Endodermal cell (in vitro differentiated cells): ENCODE measurements around the gene MARK3. TPM values are rescaled to one million over a fixed set of nuclear protein-coding genes. Genes with fewer than 3 reads are reported as not detected.

ENCODE experiments used
- DNase-seq: peaks from one replicate; pipeline ENCODE4 v3.0.0-alpha.2; 2017
- H3K27ac ChIP-seq: 2 replicates; pipeline ENCODE4 v1.5.1; 2013; ENCODE audit warnings: mild to moderate bottlenecking, low read depth, low read length, moderate library complexity
- H3K27me3 ChIP-seq: 2 replicates; pipeline ENCODE4 v1.6.1; 2013; ENCODE audit warnings: mild to moderate bottlenecking, low read length, moderate library complexity; ENCODE audit not compliant: insufficient read depth, control insufficient read depth, poor library complexity, severe bottlenecking
- H3K36me3 ChIP-seq: 2 replicates; pipeline ENCODE4 v1.7.0; 2013; ENCODE audit warnings: mild to moderate bottlenecking, low read length, moderate library complexity; ENCODE audit not compliant: control insufficient read depth, insufficient read depth
- H3K4me1 ChIP-seq: one replicate; pipeline ENCODE4 v1.7.0; 2013; ENCODE audit warnings: low read length; ENCODE audit not compliant: control insufficient read depth, insufficient read depth
- H3K4me3 ChIP-seq: 2 replicates; pipeline ENCODE4 v1.5.1; 2013; ENCODE audit warnings: mild to moderate bottlenecking, low read length, moderate library complexity
- H3K9ac ChIP-seq: 2 replicates; pipeline ENCODE4 v1.6.1; 2013; ENCODE audit warnings: mild to moderate bottlenecking, low read length, moderate library complexity; ENCODE audit not compliant: poor library complexity, severe bottlenecking; ENCODE audit errors: extremely low read depth
- H3K9me3 ChIP-seq: 2 replicates; pipeline ENCODE4 v1.6.1; 2013; ENCODE audit warnings: mild to moderate bottlenecking, low read length, moderate library complexity; ENCODE audit not compliant: control insufficient read depth
- H3K27ac Mint-ChIP-seq: 2 replicates; pipeline ENCODE4 v1.8.0; 2020; ENCODE audit warnings: mixed read lengths
- H3K27me3 Mint-ChIP-seq: 2 replicates; pipeline ENCODE4 v1.8.0; 2021; ENCODE audit warnings: mild to moderate bottlenecking, mixed read lengths; ENCODE audit not compliant: insufficient read depth
- H3K36me3 Mint-ChIP-seq: 2 replicates; pipeline ENCODE4 v1.8.0; 2020; ENCODE audit warnings: low read depth, mixed read lengths
- H3K4me1 Mint-ChIP-seq: 2 replicates; pipeline ENCODE4 v1.8.0; 2020; ENCODE audit warnings: mixed read lengths
- H3K4me3 Mint-ChIP-seq: 2 replicates; pipeline ENCODE4 v1.8.0; 2020; ENCODE audit warnings: mild to moderate bottlenecking, moderate library complexity, mixed read lengths
- H3K9me3 Mint-ChIP-seq: 2 replicates; pipeline ENCODE4 v1.8.0; 2020; ENCODE audit warnings: mild to moderate bottlenecking, mixed read lengths
- CTCF ChIP-seq: fragments of 200-600 bp; sonication (generic); conservative IDR thresholded peaks from 2 replicates; pipeline ENCODE4 v1.5.0; 2021; ENCODE audit warnings: antibody characterized with exemption, mild to moderate bottlenecking
- WGBS, 2 experiments: methylation state at CpG; one replicate each; pipeline versions ENCODE4 v1.1.5 to v1.1.7; 2013; ENCODE audit warnings: missing lambda C conversion rate in 2 of 2, mixed read lengths in 1 of 2; ENCODE audit not compliant: insufficient coverage in 1 of 2, insufficient read length in 1 of 2; 5-methylcytosine and 5-hydroxymethylcytosine counted together
- total RNA-seq, 2 donors: library from RNA; stranded (reverse); fragmentation: NEBNext Ultra II Directional in 1 of 2; extraction: Animal tissue kit (Norgen Biotek cat#: 25700) in 1 of 2; gene quantifications; 2 replicates in 1 of 2; 3 replicates in 1 of 2; pipeline ENCODE4 v1.2.1, GENCODE V29; 2021

The MARK3 gene
- total RNA-seq, 2 donors from 2014 or later, result 95.8 to 106 TPM

- H3K36me3 ChIP-seq, result peaks cover 7% of the 10 kb centered on the region
- H3K27ac ChIP-seq, result peak within 1 kb of the TSS; percentile 88
- Mint-ChIP-seq H3K4me1 (peaks cover 34% of the 10 kb centered on the region), H3K27ac (peak within 1 kb of the TSS; percentile 98), H3K4me3 (peak within 1 kb of the TSS; percentile 82), H3K27me3 (peaks cover 8% of the 10 kb centered on the region), H3K9me3 (no peaks in the 10 kb centered on the region), H3K36me3 (no peaks in the 10 kb centered on the region)
- H3K9me3 ChIP-seq, result no peaks in the 10 kb centered on the region
- TF ChIP-seq CTCF, result no peak
- DNase-seq, result peak; percentile 95
- H3K9ac ChIP-seq, result peak within 1 kb of the TSS; percentile 85
- 6 to 13% methylated on average over 12 to 61 of the region's 70 CpGs for WGBS, 2 experiments
- H3K4me1 ChIP-seq, result peaks cover 23% of the 10 kb centered on the region
- peak within 1 kb of the TSS; percentile 87 for H3K4me3 ChIP-seq
- H3K27me3 ChIP-seq, result peaks cover 4% of the 10 kb centered on the region
Measured at GRCh38 chr14:103528587-103529382, 143.6 kb downstream of the MARK3 start, which contains the start of gene TRMT61A. TRMT61A (plus strand) TSS chr14:103529196; CDS start chr14:103529979, 783 bp downstream.

GRCh38 chr14:103529383-103530365, 144.5 kb downstream of the MARK3 start:
- TF ChIP-seq CTCF, result no peak
- Histone ChIP-seq H3K36me3 (peaks cover 7% of the 10 kb centered on the region), H3K27ac (no peak overlapping the region), H3K9me3 (no peaks in the 10 kb centered on the region), H3K4me3 (peak overlapping the region; percentile 87), H3K9ac (peak overlapping the region; percentile 47), H3K27me3 (no peaks in the 10 kb centered on the region), H3K4me1 (peaks cover 18% of the 10 kb centered on the region)
- 53 to 66% methylated on average over 22 to 42 of the region's 42 CpGs for WGBS, 2 experiments
- no peaks in the 10 kb centered on the region for H3K27me3 Mint-ChIP-seq
- DNase-seq, result no peak
- peak overlapping the region; percentile 82 for H3K4me3 Mint-ChIP-seq
- H3K27ac Mint-ChIP-seq, result peak overlapping the region; percentile 90
- no peaks in the 10 kb centered on the region for H3K9me3 Mint-ChIP-seq
- H3K4me1 Mint-ChIP-seq, result peaks cover 27% of the 10 kb centered on the region
- H3K36me3 Mint-ChIP-seq, result no peaks in the 10 kb centered on the region

- no peak for TF ChIP-seq CTCF
- Histone ChIP-seq H3K36me3 (peaks cover 7% of the 10 kb centered on the region), H3K27me3 (no peaks in the 10 kb centered on the region), H3K9me3 (no peaks in the 10 kb centered on the region), H3K9ac (no peak overlapping the region), H3K4me1 (peaks cover 16% of the 10 kb centered on the region), H3K4me3 (no peak overlapping the region), H3K27ac (no peak overlapping the region)
- peak; percentile 91 for DNase-seq
- Mint-ChIP-seq H3K4me1 (peaks cover 20% of the 10 kb centered on the region), H3K27me3 (no peaks in the 10 kb centered on the region), H3K4me3 (peak overlapping the region; percentile 82), H3K9me3 (no peaks in the 10 kb centered on the region), H3K27ac (peak overlapping the region; percentile 72), H3K36me3 (no peaks in the 10 kb centered on the region)
- 65 to 73% methylated on average over 5 to 7 of the region's 7 CpGs for WGBS, 2 experiments
Measured at GRCh38 chr14:103530390-103530789, 145.2 kb downstream of the MARK3 start.
